Suppressor macrophage treated with lipopolysaccharide for 1 hour (primary cell): ENCODE results near the gene GRM8.

Source experiments
- DNase-seq, 3 donors: peaks; one replicate each; pipeline ENCODE4 v3.0.0-alpha.2; 2020 to 2022

Gene GRM8

GRCh38 chr7:126411032-126411820 lies 841.5 kb downstream of the GRM8 start:
- no peak for DNase-seq

- no peak for DNase-seq
Measured at GRCh38 chr7:126403040-126403439, 849.7 kb downstream of the GRM8 start.

- DNase-seq, result no peak
Measured at GRCh38 chr7:126401918-126402317, 850.8 kb downstream of the GRM8 start.

GRCh38 chr7:126398851-126399529 lies 853.8 kb downstream of the GRM8 start:
- DNase-seq, result no peak

GRCh38 chr7:126398285-126398684 lies 854.5 kb downstream of the GRM8 start:
- DNase-seq, result no peak

GRCh38 chr7:126394406-126394805 lies 858.3 kb downstream of the GRM8 start:
- no peak for DNase-seq
